ENCODE data around the gene APAF1. TPM values are rescaled to one million over a fixed set of nuclear protein-coding genes. Genes with fewer than 3 reads are reported as not detected.

Gene APAF1
- total RNA-seq, 1 donor from 2014 or later = 13.9 TPM

GRCh38 chr12:98646294-98647090 lies 1.4 kb downstream of the APAF1 start:
- H3K4me3 ChIP-seq (ENCODE audit: low read depth, low read length) = peak overlapping the region; percentile 89
- peak; percentile 28 for TF ChIP-seq CTCF (conservative IDR thresholded peaks at IDR 0.05; ENCODE audit: low read depth, low read length)
- DNase-seq (ENCODE audit: low read depth) = no peak

- no peak for DNase-seq (ENCODE audit: low read depth)
- no peak overlapping the region for H3K4me3 ChIP-seq (ENCODE audit: low read depth, low read length)
- TF ChIP-seq CTCF (conservative IDR thresholded peaks at IDR 0.05; ENCODE audit: low read depth, low read length) = no peak
Observed at GRCh38 chr12:98651328-98651727, 6.2 kb downstream of the APAF1 start.

- DNase-seq (ENCODE audit: low read depth) = no peak
- no peak overlapping the region for H3K4me3 ChIP-seq (ENCODE audit: low read depth, low read length)
- peak; percentile 73 for TF ChIP-seq CTCF (conservative IDR thresholded peaks at IDR 0.05; ENCODE audit: low read depth, low read length)
Observed at GRCh38 chr12:98653866-98654493, 8.9 kb downstream of the APAF1 start.

- no peak for TF ChIP-seq CTCF (conservative IDR thresholded peaks at IDR 0.05; ENCODE audit: low read depth, low read length)
- DNase-seq (ENCODE audit: low read depth) = no peak
Observed at GRCh38 chr12:98656289-98657101, 11.4 kb downstream of the APAF1 start.

GRCh38 chr12:98660521-98660920 lies 15.4 kb downstream of the APAF1 start:
- no peak for TF ChIP-seq CTCF (conservative IDR thresholded peaks at IDR 0.05; ENCODE audit: low read depth, low read length)
- DNase-seq (ENCODE audit: low read depth) = no peak
- H3K4me3 ChIP-seq (ENCODE audit: low read depth, low read length) = no peak overlapping the region

More at GRCh38 chr12:98656289-98657101, 11.4 kb downstream of the APAF1 start:
- H3K4me3 ChIP-seq (ENCODE audit: low read depth, low read length) = no peak overlapping the region

GRCh38 chr12:98669751-98670150 lies 24.7 kb downstream of the APAF1 start:
- no peak for DNase-seq (ENCODE audit: low read depth)
- TF ChIP-seq CTCF (conservative IDR thresholded peaks at IDR 0.05; ENCODE audit: low read depth, low read length) = no peak
- H3K4me3 ChIP-seq (ENCODE audit: low read depth, low read length) = no peak overlapping the region

Data from epithelial cell of proximal tubule (primary cell).